ENCODE measurements around the gene TNXB. TPM values are rescaled to one million over a fixed set of nuclear protein-coding genes. Genes with fewer than 3 reads are reported as not detected.
"Not testable (repeated sequence)": the region's sequence is repeated elsewhere in the genome, so short reads cannot be mapped to it uniquely, and the experiment has no call there.

The TNXB gene
- total RNA-seq, 2 donors from 2014 or later, result 194 to 210 TPM

GRCh38 chr6:32146687-32147086 is 37.5 kb upstream of the TNXB start:
- no peaks in the 10 kb centered on the region for H3K36me3 ChIP-seq
- DNase-seq (ENCODE audit: low spot score) (no peak), ATAC-seq (ENCODE audit: insufficient number of reproducible peaks, low FRiP score, low read depth) (no peak)
- no peak for TF ChIP-seq CTCF (IDR thresholded peaks at IDR 0.05)
- no peaks in the 10 kb centered on the region for H3K9me3 ChIP-seq
- H3K4me3 ChIP-seq, result no peak overlapping the region
- no peaks in the 10 kb centered on the region for H3K27me3 ChIP-seq (replicated peaks; ENCODE audit: insufficient read depth)
- no peak overlapping the region for H3K27ac ChIP-seq
- peaks cover 8 to 21% of the 10 kb centered on the region in 2 donors for H3K4me1 ChIP-seq (ENCODE audit: control insufficient read depth in 1 of 2, low read depth in 2 of 2)

GRCh38 chr6:32146287-32146686 is 37.1 kb upstream of the TNXB start:
- TF ChIP-seq CTCF (IDR thresholded peaks at IDR 0.05), result no peak
- no peaks in the 10 kb centered on the region for H3K9me3 ChIP-seq
- DNase-seq (ENCODE audit: low spot score) (no peak), ATAC-seq (ENCODE audit: insufficient number of reproducible peaks, low FRiP score, low read depth) (no peak)
- H3K4me1 ChIP-seq (ENCODE audit: control insufficient read depth in 1 of 2, low read depth in 2 of 2), result peaks cover 8 to 20% of the 10 kb centered on the region in 2 donors
- H3K27ac ChIP-seq, result no peak overlapping the region
- H3K27me3 ChIP-seq (replicated peaks; ENCODE audit: insufficient read depth), result no peaks in the 10 kb centered on the region
- no peak overlapping the region for H3K4me3 ChIP-seq
- no peaks in the 10 kb centered on the region for H3K36me3 ChIP-seq

- not testable (repeated sequence) for H3K27me3 ChIP-seq (replicated peaks; ENCODE audit: insufficient read depth); ATAC-seq (ENCODE audit: insufficient number of reproducible peaks, low FRiP score, low read depth)
Measured at GRCh38 chr6:32144238-32144637, 35.1 kb upstream of the TNXB start.

GRCh38 chr6:32140420-32141046 is 31.4 kb upstream of the TNXB start:
- Histone ChIP-seq H3K36me3 (no peaks in the 10 kb centered on the region), H3K27ac (no peak overlapping the region), H3K9me3 (no peaks in the 10 kb centered on the region), H3K4me1 (ENCODE audit: control insufficient read depth in 1 of 2, low read depth in 2 of 2) (no peaks in the 10 kb centered on the region), H3K27me3 (replicated peaks; ENCODE audit: insufficient read depth) (no peaks in the 10 kb centered on the region), H3K4me3 (no peak overlapping the region)
- DNase-seq (ENCODE audit: low spot score) (no peak), ATAC-seq (ENCODE audit: insufficient number of reproducible peaks, low FRiP score, low read depth) (no peak)
- no peak for TF ChIP-seq CTCF (IDR thresholded peaks at IDR 0.05)

More at GRCh38 chr6:32144238-32144637, 35.1 kb upstream of the TNXB start:
- not testable (repeated sequence) for DNase-seq (ENCODE audit: low spot score); H3K27ac ChIP-seq; H3K9me3 ChIP-seq; H3K4me3 ChIP-seq; H3K4me1 ChIP-seq (ENCODE audit: control insufficient read depth in 1 of 2, low read depth in 2 of 2); H3K36me3 ChIP-seq

- ATAC-seq (ENCODE audit: insufficient number of reproducible peaks, low FRiP score, low read depth), result no peak
- H3K27ac ChIP-seq, result no peak overlapping the region
- TF ChIP-seq CTCF (IDR thresholded peaks at IDR 0.05), result no peak
- H3K9me3 ChIP-seq, result no peaks in the 10 kb centered on the region
- no peaks in the 10 kb centered on the region for H3K36me3 ChIP-seq
- no peak for DNase-seq (ENCODE audit: low spot score)
- no peak overlapping the region for H3K4me3 ChIP-seq
- H3K27me3 ChIP-seq (replicated peaks; ENCODE audit: insufficient read depth), result no peaks in the 10 kb centered on the region
- no peaks in the 10 kb centered on the region for H3K4me1 ChIP-seq (ENCODE audit: control insufficient read depth in 1 of 2, low read depth in 2 of 2)
Measured at GRCh38 chr6:32139590-32139989, 30.5 kb upstream of the TNXB start.

GRCh38 chr6:32137454-32137853 is 28.3 kb upstream of the TNXB start:
- H3K4me1 ChIP-seq (ENCODE audit: control insufficient read depth in 1 of 2, low read depth in 2 of 2), result no peaks in the 10 kb centered on the region
- no peak for ATAC-seq (ENCODE audit: insufficient number of reproducible peaks, low FRiP score, low read depth)
- H3K9me3 ChIP-seq, result no peaks in the 10 kb centered on the region
- no peak overlapping the region for H3K4me3 ChIP-seq
- H3K27me3 ChIP-seq (replicated peaks; ENCODE audit: insufficient read depth), result no peaks in the 10 kb centered on the region
- DNase-seq (ENCODE audit: low spot score), result no peak
- TF ChIP-seq CTCF (IDR thresholded peaks at IDR 0.05), result no peak
- no peaks in the 10 kb centered on the region for H3K36me3 ChIP-seq
- no peak overlapping the region for H3K27ac ChIP-seq

Data from thoracic aorta (tissue), 2 donors.